H1 (cell line): ENCODE results near the gene GPS2. TPM values are rescaled to one million over a fixed set of nuclear protein-coding genes. Genes with fewer than 3 reads are reported as not detected.

ENCODE experiments used
- CTCF ChIA-PET: fragments of 300-600 bp; sonication (Branson Sonifier 250); formaldehyde crosslinking; loops from one replicate; lab custom pipeline; 2021; ENCODE audit not compliant: partially characterized antibody; lab: Charles Lee
- POLR2A ChIA-PET: fragments of 300-600 bp; sonication (Branson Sonifier 250); formaldehyde crosslinking; loops from one replicate; lab custom pipeline; 2021; ENCODE audit warnings: inconsistent platforms; ENCODE audit not compliant: partially characterized antibody; lab: Charles Lee
- DNase-seq, 2 experiments: peaks; one replicate each; pipeline versions ENCODE4 v3.0.0 to v3.0.0-alpha.2; 2010 to 2022; ENCODE audit warnings: low spot score in 2 of 2, low read depth in 1 of 2, mixed read lengths in 1 of 2
- FAIRE-seq: peaks from 2 replicates; lab custom pipeline; 2011; peaks lifted over from hg19 to GRCh38; lab: Jason Lieb, UNC
- H2AFZ ChIP-seq: 2 replicates; pipeline ENCODE4 v1.8.1; 2012; ENCODE audit warnings: low read length, inconsistent platforms
- H2AK5ac ChIP-seq: 2 replicates; pipeline ENCODE4 v1.6.1; 2013; ENCODE audit warnings: low read depth, low read length
- H2BK120ac ChIP-seq: replicated peaks from 2 replicates; pipeline ENCODE3; 2013; ENCODE audit warnings: low read depth, low read length, inconsistent platforms
- H2BK12ac ChIP-seq: 2 replicates; pipeline ENCODE4 v1.6.1; 2013; ENCODE audit warnings: low read depth, low read length
- H2BK15ac ChIP-seq: 2 replicates; pipeline ENCODE4 v1.6.1; 2013; ENCODE audit warnings: low read length
- H2BK20ac ChIP-seq: 2 replicates; pipeline ENCODE4 v1.6.1; 2013; ENCODE audit warnings: low read length
- H2BK5ac ChIP-seq: 2 replicates; pipeline ENCODE4 v1.6.1; 2013; ENCODE audit warnings: low read depth, low read length
- H3K14ac ChIP-seq: 2 replicates; pipeline ENCODE4 v1.6.1; 2013; ENCODE audit warnings: inconsistent platforms; ENCODE audit not compliant: insufficient read length
- H3K18ac ChIP-seq: 2 replicates; pipeline ENCODE4 v1.6.1; 2013; ENCODE audit warnings: low read length; ENCODE audit errors: extremely low read depth
- H3K23ac ChIP-seq: 2 replicates; pipeline ENCODE4 v1.6.1; 2013; ENCODE audit warnings: inconsistent platforms; ENCODE audit not compliant: insufficient read length
- H3K23me2 ChIP-seq: 2 replicates; pipeline ENCODE4 v1.6.1; 2013; ENCODE audit warnings: low read depth, low read length
- H3K27ac ChIP-seq: 2 replicates; pipeline ENCODE4 v1.6.1; 2011; ENCODE audit warnings: low read depth, low read length, inconsistent platforms
- H3K27me3 ChIP-seq, 4 experiments: replicated peaks in 1 of 4; 1 replicate in 1 of 4; 2 replicates in 3 of 4; pipeline versions ENCODE4 v1.6.1 to v1.8.1; 2011 to 2013; ENCODE audit warnings: low read length in 3 of 4, mild to moderate bottlenecking in 3 of 4, inconsistent platforms in 2 of 4, mixed read lengths in 2 of 4, moderate library complexity in 1 of 4; ENCODE audit not compliant: control insufficient read depth in 3 of 4, insufficient read depth in 3 of 4; ENCODE audit errors: extremely low read depth in 1 of 4
- H3K36me3 ChIP-seq, 4 experiments: 2 replicates each; pipeline versions ENCODE4 v1.6.1 to v1.8.1; 2011 to 2013; ENCODE audit warnings: mild to moderate bottlenecking in 4 of 4, low read length in 3 of 4, moderate library complexity in 2 of 4, control low read depth in 1 of 4, inconsistent platforms in 1 of 4; ENCODE audit not compliant: insufficient read depth in 4 of 4, control insufficient read depth in 2 of 4
- H3K4ac ChIP-seq: replicated peaks from 2 replicates; pipeline ENCODE3; 2013; ENCODE audit warnings: low read length, low read depth, mixed read lengths, inconsistent platforms; ENCODE audit not compliant: insufficient read length
- H3K4me1 ChIP-seq, 4 experiments: replicated peaks in 1 of 4; 1 replicate in 1 of 4; 2 replicates in 3 of 4; pipeline versions ENCODE4 v1.6.1 to v1.8.1; 2011 to 2013; ENCODE audit warnings: low read length in 3 of 4, inconsistent platforms in 2 of 4, mixed read lengths in 1 of 4; ENCODE audit not compliant: insufficient read depth in 4 of 4, control insufficient read depth in 3 of 4
- H3K4me2 ChIP-seq, 2 experiments: 2 replicates each; pipeline versions ENCODE4 v1.6.1 to v1.8.1; 2011 to 2013; ENCODE audit warnings: low read depth in 2 of 2, low read length in 2 of 2, control low read depth in 1 of 2, inconsistent platforms in 1 of 2, mild to moderate bottlenecking in 1 of 2; ENCODE audit not compliant: insufficient read depth in 1 of 2
- H3K4me3 ChIP-seq, 4 experiments: fragments of 200-600, 300-600 bp in 1 of 4; sonication (generic), shearing (Covaris generic), sonication (Bioruptor Twin) in 1 of 4; 2 replicates each; pipeline versions ENCODE4 v1.5.1 to v1.8.1; 2011 to 2016; ENCODE audit warnings: low read length in 4 of 4, low read depth in 3 of 4, control low read depth in 2 of 4, inconsistent platforms in 2 of 4, mild to moderate bottlenecking in 2 of 4, mixed read lengths in 1 of 4, moderate library complexity in 1 of 4; ENCODE audit not compliant: insufficient read depth in 2 of 4; ENCODE audit errors: extremely low read depth in 1 of 4
- H3K56ac ChIP-seq: replicated peaks from 2 replicates; pipeline ENCODE3; 2013; ENCODE audit warnings: low read depth, mild to moderate bottlenecking, mixed read lengths, low read length, inconsistent platforms; ENCODE audit not compliant: insufficient read length
- H3K79me1 ChIP-seq: 2 replicates; pipeline ENCODE4 v1.6.1; 2013; ENCODE audit warnings: low read depth, low read length, control low read depth
- H3K79me2 ChIP-seq, 2 experiments: 2 replicates each; pipeline versions ENCODE4 v1.6.1 to v1.8.1; 2012 to 2013; ENCODE audit warnings: low read length in 2 of 2, mild to moderate bottlenecking in 2 of 2, inconsistent platforms in 1 of 2; ENCODE audit not compliant: insufficient read depth in 2 of 2, control insufficient read depth in 1 of 2
- H3K9ac ChIP-seq, 4 experiments: replicated peaks in 1 of 4; 1 replicate in 1 of 4; 2 replicates in 3 of 4; pipeline versions ENCODE4 v1.6.1 to v1.8.1; 2011 to 2013; ENCODE audit warnings: low read depth in 3 of 4, low read length in 3 of 4, control low read depth in 2 of 4, mild to moderate bottlenecking in 2 of 4, moderate library complexity in 2 of 4, inconsistent platforms in 1 of 4; ENCODE audit errors: extremely low read depth in 1 of 4
- H3K9me3 ChIP-seq, 2 experiments: 2 replicates each; pipeline versions ENCODE4 v1.6.1 to v1.8.1; 2012 to 2013; ENCODE audit warnings: mild to moderate bottlenecking in 2 of 2, moderate library complexity in 2 of 2, control low read depth in 1 of 2, inconsistent platforms in 1 of 2, low read depth in 1 of 2, low read length in 1 of 2, mixed read lengths in 1 of 2; ENCODE audit not compliant: insufficient read depth in 2 of 2
- H4K20me1 ChIP-seq, 2 experiments: replicated peaks in 1 of 2; 2 replicates each; pipeline versions ENCODE3 to v1.8.1; 2011 to 2013; ENCODE audit warnings: inconsistent platforms in 2 of 2, low read length in 2 of 2, mild to moderate bottlenecking in 1 of 2; ENCODE audit not compliant: insufficient read depth in 2 of 2, control insufficient read depth in 1 of 2
- H4K5ac ChIP-seq: 2 replicates; pipeline ENCODE4 v1.6.1; 2013; ENCODE audit warnings: low read length, low read depth, mixed read lengths, inconsistent platforms; ENCODE audit not compliant: insufficient read length
- H4K8ac ChIP-seq: 2 replicates; pipeline ENCODE4 v1.8.0; 2013; ENCODE audit warnings: mild to moderate bottlenecking, moderate library complexity, low read length, inconsistent platforms; ENCODE audit not compliant: insufficient read depth; ENCODE audit errors: extremely low read depth
- H4K91ac ChIP-seq: replicated peaks from 2 replicates; pipeline ENCODE3; 2013; ENCODE audit warnings: low read length, mixed read lengths, inconsistent platforms; ENCODE audit not compliant: insufficient read length
- CTBP2 ChIP-seq: IDR thresholded peaks from 2 replicates; pipeline ENCODE4 v1.7.0; 2011; ENCODE audit warnings: borderline replicate concordance, mild to moderate bottlenecking, moderate library complexity, mixed read lengths, low read length; ENCODE audit not compliant: insufficient read depth, insufficient read length
- EGR1 ChIP-seq: IDR thresholded peaks from 2 replicates; pipeline ENCODE4 v1.6.1; 2011; ENCODE audit warnings: low read depth, low read length, borderline replicate concordance
- FOSL1 ChIP-seq: IDR thresholded peaks from 2 replicates; pipeline ENCODE4 v1.6.1; 2011; ENCODE audit warnings: mild to moderate bottlenecking, low read depth, low read length, moderate library complexity; ENCODE audit not compliant: insufficient read depth
- GABPA ChIP-seq: IDR thresholded peaks from 2 replicates; pipeline ENCODE4 v1.6.1; 2011; ENCODE audit warnings: mild to moderate bottlenecking, low read length, moderate library complexity, borderline replicate concordance; ENCODE audit not compliant: insufficient read depth
- KDM4A ChIP-seq: IDR thresholded peaks from one replicate; pipeline ENCODE4 v1.7.1; 2012; ENCODE audit warnings: low read depth, mild to moderate bottlenecking, moderate library complexity, low read length, inconsistent platforms; ENCODE audit not compliant: severe bottlenecking
- POLR2AphosphoS5 ChIP-seq: IDR thresholded peaks from 2 replicates; pipeline ENCODE4 v1.6.1; 2011; ENCODE audit warnings: low read depth, low read length
- WGBS, 2 experiments: shearing (Covaris generic) in 1 of 2; methylation state at CpG; one replicate each; pipeline versions ENCODE4 v1.1.6 to v1.1.7; 2013 to 2015; ENCODE audit warnings: low lambda C conversion rate in 2 of 2, mixed read lengths in 2 of 2, inconsistent platforms in 1 of 2, low coverage in 1 of 2, missing lambda C conversion rate in 1 of 2; ENCODE audit not compliant: insufficient replicate concordance in 2 of 2, insufficient coverage in 1 of 2, insufficient read length in 1 of 2; ENCODE audit errors: extremely low coverage in 1 of 2, missing lambda C conversion rate in 1 of 2; 5-methylcytosine and 5-hydroxymethylcytosine counted together
- polyA plus RNA-seq, 7 experiments: library from polyadenylated mRNA; depleted of rRNA in 3 of 7; stranded (reverse) in 5 of 7; unstranded in 2 of 7; fragments of >200 nt in 5 of 7; fragments of 200-250 nt in 2 of 7; gene quantifications; 1 replicate in 5 of 7; 2 replicates in 1 of 7; 4 replicates in 1 of 7; pipeline versions ENCODE4 v1.2.1 to v1.2.3, GENCODE V29; 2011 to 2013; ENCODE audit warnings: missing spikeins in 2 of 7, mixed read lengths in 2 of 7
- total RNA-seq: library from RNA; stranded (reverse); fragmentation: NEBNext Ultra II Directional; extraction: Animal tissue kit (Norgen Biotek cat#: 25700); gene quantifications from 2 replicates; pipeline ENCODE4 v1.2.1, GENCODE V29; 2021
- TF ChIP-seq, protein P1 (sequence below): IDR thresholded peaks from 2 replicates; pipeline ENCODE4 v1.6.1; 2012; ENCODE audit warnings: low read length, inconsistent platforms

The GPS2 gene
- total and polyA plus RNA-seq, 2 of the 8 experiments (the other 6 are each of a cell fraction or from before 2014, with no cell fraction given) = 67.0 to 152 TPM

GRCh38 chr17:7348478-7349242 is 33.5 kb upstream of the GPS2 start:
- Histone ChIP-seq H3K27me3 (no peaks in the 10 kb centered on the region), H4K91ac (no peak overlapping the region), H3K36me3 (no peaks in the 10 kb centered on the region), H4K20me1 (peaks cover 0 to 2% of the 10 kb centered on the region in 2 experiments), H3K4me1 (peaks cover 0 to 19% (median 10%) of the 10 kb centered on the region in 4 experiments; a peak in 6 of 7 replicates), H2BK20ac (no peak overlapping the region), H3K9me3 (no peaks in the 10 kb centered on the region), H3K4me2 (peak overlapping the region in 1 of 2 experiments; percentile 92; a peak in 2 of 4 replicates), H3K14ac (no peak overlapping the region), H3K23ac (no peak overlapping the region), H3K79me1 (no peaks in the 10 kb centered on the region), H4K5ac (no peak overlapping the region), H2BK120ac (no peak overlapping the region), H3K79me2 (no peaks in the 10 kb centered on the region), H3K4me3 (no peak overlapping the region), H2BK5ac (no peak overlapping the region), H3K9ac (peak overlapping the region in 1 of 4 experiments; percentile 14; a peak in 1 of 7 replicates), H2BK15ac (no peak overlapping the region), H3K27ac (no peak overlapping the region), H3K18ac (no peak overlapping the region; the same call in 1 of the 2 replicates), H2AFZ (no peak overlapping the region), H3K56ac (no peak overlapping the region), H3K4ac (peak overlapping the region; percentile 3), H4K8ac (no peak overlapping the region), H2AK5ac (peak overlapping the region; percentile 75; the same call in 1 of the 2 replicates), H3K23me2 (peaks cover 15% of the 10 kb centered on the region; the same call in 1 of the 2 replicates), H2BK12ac (peak overlapping the region; percentile 87; the same call in 1 of the 2 replicates)
- FAIRE-seq = no peak
- CTCF ChIA-PET = interaction anchor here (0.8 to 14.1 kb wide), 13 partner anchors 9 to 167 kb away, joined by 3 to 167 read pairs (median 6); partner anchors contain the start of genes ACAP1, NEURL4 and SLC2A4
- POLR2A ChIA-PET = interaction anchor here (0.8 to 8.2 kb wide), 14 partner anchors 12 to 212 kb away, joined by 3 to 91 read pairs (median 3); partner anchors contain the start of genes ACAP1, CLDN7, FGF11 and GPS2
- TF ChIP-seq EGR1 = no peak
- no peak for TF ChIP-seq FOSL1
- TF ChIP-seq, protein P1, sequence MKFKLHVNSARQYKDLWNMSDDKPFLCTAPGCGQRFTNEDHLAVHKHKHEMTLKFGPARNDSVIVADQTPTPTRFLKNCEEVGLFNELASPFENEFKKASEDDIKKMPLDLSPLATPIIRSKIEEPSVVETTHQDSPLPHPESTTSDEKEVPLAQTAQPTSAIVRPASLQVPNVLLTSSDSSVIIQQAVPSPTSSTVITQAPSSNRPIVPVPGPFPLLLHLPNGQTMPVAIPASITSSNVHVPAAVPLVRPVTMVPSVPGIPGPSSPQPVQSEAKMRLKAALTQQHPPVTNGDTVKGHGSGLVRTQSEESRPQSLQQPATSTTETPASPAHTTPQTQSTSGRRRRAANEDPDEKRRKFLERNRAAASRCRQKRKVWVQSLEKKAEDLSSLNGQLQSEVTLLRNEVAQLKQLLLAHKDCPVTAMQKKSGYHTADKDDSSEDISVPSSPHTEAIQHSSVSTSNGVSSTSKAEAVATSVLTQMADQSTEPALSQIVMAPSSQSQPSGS = no peak
- no peak for TF ChIP-seq KDM4A
- TF ChIP-seq GABPA = no peak
- no peak for TF ChIP-seq POLR2AphosphoS5
- TF ChIP-seq CTBP2 = no peak
- DNase-seq = no peak
- 95% methylated on average over 19 of the region's 19 CpGs; no CpG with 5 or more reads in 1 of the 2 experiments for WGBS, 2 experiments
